Coronary artery (tissue), 2 donors: Measurements from ENCODE around the gene SOX21.
A peak's percentile ranks its signal among the peaks of the same experiment; 100 is the strongest.

Source experiments
- DNase-seq: peaks from one replicate; pipeline ENCODE4 v3.0.0-alpha.2; 2017; ENCODE audit warnings: low spot score
- H3K27ac ChIP-seq, 2 donors: fragments of 200-600 bp; sonication (generic); one replicate each; pipeline ENCODE4 v1.5.1; 2016 to 2019
- H3K4me3 ChIP-seq: fragments of 200-600 bp; sonication (generic); 2 replicates; pipeline ENCODE4 v1.5.1; 2016; ENCODE audit warnings: mild to moderate bottlenecking, moderate library complexity
- CTCF ChIP-seq: fragments of 200-600 bp; sonication (generic); IDR thresholded peaks from one replicate; pipeline ENCODE4 v1.5.1; 2019; ENCODE audit warnings: antibody characterized with exemption

The SOX21 gene

DNA sequence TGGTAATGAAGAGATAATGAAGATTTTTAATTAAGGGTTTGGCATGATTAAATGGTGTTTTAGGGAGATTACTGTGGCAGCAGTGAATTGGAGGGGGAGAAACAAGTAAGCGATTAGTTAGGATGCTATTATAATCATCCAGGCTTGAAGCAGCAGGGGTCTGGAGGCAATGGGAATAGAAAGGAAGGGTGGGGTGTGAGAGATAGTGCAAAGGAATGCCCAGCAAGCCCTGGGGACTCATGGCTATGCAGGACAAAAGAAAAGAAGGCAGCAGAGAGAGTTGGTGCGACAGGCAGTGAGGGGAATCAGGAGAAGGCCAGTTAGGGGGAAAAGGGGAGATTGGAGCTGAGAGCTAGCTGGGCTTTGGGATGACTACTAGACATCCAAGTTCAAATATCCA is 34.5 kb downstream of the SOX21 start:
- TF ChIP-seq CTCF = no peak
- H3K27ac ChIP-seq = no peak overlapping the region
- no peak overlapping the region for H3K4me3 ChIP-seq
- DNase-seq = no peak

DNA sequence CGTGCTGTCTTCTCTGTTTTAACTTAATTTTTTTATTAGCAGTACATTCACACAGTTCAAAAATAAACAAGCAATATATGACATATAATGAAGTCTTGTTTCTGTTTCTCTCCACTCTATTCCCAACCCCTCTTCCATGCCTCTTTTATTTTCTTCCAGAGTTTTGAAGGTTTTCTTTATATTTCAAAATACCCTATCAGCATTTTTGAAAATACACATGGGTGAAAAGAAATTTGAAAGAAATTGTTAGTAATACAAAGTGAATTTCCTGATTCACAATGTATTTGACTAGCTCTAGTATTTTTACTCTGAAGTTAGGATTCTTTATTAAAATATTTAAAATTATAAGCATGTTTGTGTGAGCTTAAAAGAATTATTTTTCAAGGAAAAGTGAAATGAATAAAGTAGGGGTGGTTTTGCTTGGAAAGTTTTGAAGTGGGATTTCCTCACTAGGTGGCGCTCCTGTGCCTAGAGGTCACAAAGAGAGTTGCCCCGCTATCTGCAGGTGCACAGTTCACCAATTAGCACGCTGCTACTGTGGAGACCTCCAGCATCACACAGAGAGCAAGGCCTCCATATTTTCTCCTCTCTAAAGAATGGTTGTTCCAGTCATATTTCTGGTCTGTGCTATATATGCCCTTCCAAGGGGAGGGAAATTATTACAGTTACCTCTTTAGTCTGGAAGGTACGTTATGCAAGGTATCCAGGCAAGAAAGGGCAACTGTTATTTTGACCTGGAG is 37.6 kb downstream of the SOX21 start:
- DNase-seq = no peak

DNA sequence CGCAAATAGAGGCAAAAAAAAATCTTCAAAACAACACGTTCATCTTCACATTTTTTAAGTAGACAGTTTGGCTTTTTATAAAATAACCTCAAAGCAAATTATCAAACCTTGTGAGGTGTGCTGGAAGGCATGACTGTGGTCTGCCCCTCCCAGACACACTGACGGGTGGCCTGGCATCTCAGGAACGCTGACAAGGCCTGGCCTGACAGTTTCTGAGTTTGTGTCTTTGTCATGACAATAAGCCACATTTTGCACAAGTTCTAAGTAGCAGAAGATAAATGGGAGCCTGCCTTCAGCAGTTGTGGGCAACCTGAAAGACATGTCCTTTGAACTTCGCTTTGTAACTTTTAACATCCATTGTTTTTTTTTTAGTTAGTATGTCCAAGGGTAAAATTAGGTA is 38.5 kb downstream of the SOX21 start:
- H3K27ac ChIP-seq = no peak overlapping the region
- no peak for TF ChIP-seq CTCF
- no peak for DNase-seq

More for the DNA sequence above, 37.6 kb downstream of the SOX21 start:
- Histone ChIP-seq H3K27ac (no peak overlapping the region), H3K4me3 (no peak overlapping the region)
- peak; percentile 21 for TF ChIP-seq CTCF

GRCh38 chr13:94672400-94672799 is 39.9 kb downstream of the SOX21 start:
- Histone ChIP-seq H3K4me3 (no peak overlapping the region), H3K27ac (no peak overlapping the region)
- no peak for TF ChIP-seq CTCF
- DNase-seq = no peak

More for the DNA sequence above, 38.5 kb downstream of the SOX21 start:
- H3K4me3 ChIP-seq = no peak overlapping the region

GRCh38 chr13:94667190-94667589 is 45.2 kb downstream of the SOX21 start:
- no peak for DNase-seq
- Histone ChIP-seq H3K27ac (no peak overlapping the region), H3K4me3 (no peak overlapping the region)
- TF ChIP-seq CTCF = no peak

- H3K4me3 ChIP-seq = no peak overlapping the region
- H3K27ac ChIP-seq = no peak overlapping the region
- no peak for TF ChIP-seq CTCF
- DNase-seq = no peak
Measured at GRCh38 chr13:94666065-94666464, 46.3 kb downstream of the SOX21 start.

- TF ChIP-seq CTCF = no peak
- no peak for DNase-seq
- H3K27ac ChIP-seq = no peak overlapping the region
- H3K4me3 ChIP-seq = no peak overlapping the region
Measured at GRCh38 chr13:94664889-94665288, 47.5 kb downstream of the SOX21 start.
